Activated naive CD4-positive, alpha-beta T cell treated with anti-CD3 and anti-CD28 coated beads, Interleukin-2, amount 50 U/mL, for 24 hours (primary cell): ENCODE results near the gene PCID2.
"Not testable (repeated sequence)": the region's sequence is repeated elsewhere in the genome, so short reads cannot be mapped to it uniquely, and the experiment has no call there.

Experiments used
- H3K27ac Mint-ChIP-seq: one replicate; pipeline ENCODE4 v1.8.0; 2021; ENCODE audit warnings: mild to moderate bottlenecking, mixed read lengths
- H3K27me3 Mint-ChIP-seq: one replicate; pipeline ENCODE4 v1.8.0; 2021; ENCODE audit warnings: mixed read lengths
- H3K36me3 Mint-ChIP-seq: one replicate; pipeline ENCODE4 v1.8.0; 2021; ENCODE audit warnings: mixed read lengths
- H3K4me1 Mint-ChIP-seq: one replicate; pipeline ENCODE4 v1.8.0; 2021; ENCODE audit warnings: mixed read lengths
- H3K4me3 Mint-ChIP-seq: one replicate; pipeline ENCODE4 v1.8.0; 2021; ENCODE audit warnings: mild to moderate bottlenecking, mixed read lengths
- H3K9me3 Mint-ChIP-seq: one replicate; pipeline ENCODE4 v1.8.0; 2021; ENCODE audit warnings: mixed read lengths

Gene PCID2

DNA sequence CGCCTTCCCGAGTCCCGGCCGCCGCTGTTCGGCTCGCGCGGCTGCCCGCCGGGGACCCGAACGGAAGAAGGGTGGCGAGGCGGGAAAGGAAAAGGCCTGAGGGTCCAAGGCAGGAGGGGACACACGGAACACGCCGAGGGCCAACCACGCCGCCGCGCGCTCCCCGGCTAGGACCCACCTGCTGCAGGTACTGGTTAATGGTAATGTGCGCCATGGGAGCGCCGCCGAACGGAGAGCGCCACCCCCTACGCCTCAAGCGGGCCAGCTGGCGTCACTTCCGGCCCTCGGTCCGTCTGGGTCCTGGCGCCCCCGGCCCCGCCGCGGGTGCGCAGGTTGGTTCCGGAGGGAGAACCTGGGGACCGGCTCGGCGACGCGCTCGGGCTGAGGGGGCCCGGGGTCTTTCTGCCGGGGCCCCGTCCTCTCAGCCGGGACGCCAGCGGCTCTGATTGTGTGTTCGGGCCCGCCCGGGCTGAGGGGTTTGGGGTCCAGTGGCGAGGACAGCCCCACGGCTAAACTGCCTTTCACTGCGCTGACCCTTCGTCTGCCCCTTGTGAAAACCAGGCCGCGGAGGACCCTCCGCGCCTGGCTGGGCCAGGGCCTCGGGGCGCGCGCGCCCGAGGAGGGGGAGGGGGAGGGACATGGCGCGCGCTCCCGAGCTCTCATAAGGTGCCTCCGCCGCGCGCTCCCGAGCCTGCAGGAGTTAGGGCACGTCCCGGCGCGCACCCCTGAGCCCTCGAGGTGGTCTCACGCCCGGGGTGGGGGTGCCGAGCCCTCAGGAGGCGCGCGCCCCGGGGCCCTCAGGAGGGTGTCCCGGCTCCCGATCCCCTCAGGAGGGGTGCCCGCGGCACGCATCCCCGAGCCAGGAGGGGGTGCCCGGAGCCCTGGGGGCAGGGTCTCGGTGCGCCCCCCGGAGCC is at the start of gene PCID2:
Gene PCID2 (minus strand): TSS at position 249 of the 915 bp plus-strand sequence. CDS start 35 bp downstream, at position 214.
- Mint-ChIP-seq H3K27ac (peak within 1 kb of the TSS; percentile 95), H3K27me3 (no peaks in the 10 kb centered on the region), H3K36me3 (peaks cover 22% of the 10 kb centered on the region), H3K4me1 (peaks cover 58% of the 10 kb centered on the region), H3K4me3 (peak within 1 kb of the TSS; percentile 94), H3K9me3 (no peaks in the 10 kb centered on the region)

DNA sequence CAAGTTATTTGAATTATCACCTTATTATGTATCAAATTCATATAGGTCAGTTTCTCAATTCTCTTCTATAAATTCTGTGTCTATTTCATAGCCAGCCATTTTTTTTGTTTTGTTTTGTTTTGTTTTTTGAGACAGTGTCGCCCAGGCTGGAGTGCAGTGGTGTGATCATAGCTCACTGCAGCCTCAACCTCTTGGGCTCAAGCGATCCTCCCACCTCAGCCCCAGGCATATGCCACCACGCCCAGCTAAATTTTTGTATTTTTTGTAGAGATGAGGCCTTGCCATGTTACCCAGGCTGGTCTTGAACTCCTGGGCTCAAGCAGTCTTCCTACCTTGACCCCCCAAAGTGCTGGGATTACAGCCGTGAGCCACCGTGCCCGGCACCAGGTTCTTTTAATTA is 49.4 kb upstream of the PCID2 start:
- not testable (repeated sequence) for H3K27me3 Mint-ChIP-seq, H3K4me1 Mint-ChIP-seq, H3K4me3 Mint-ChIP-seq, H3K9me3 Mint-ChIP-seq, H3K27ac Mint-ChIP-seq
- peaks cover 23% of the 10 kb centered on the region for H3K36me3 Mint-ChIP-seq

DNA sequence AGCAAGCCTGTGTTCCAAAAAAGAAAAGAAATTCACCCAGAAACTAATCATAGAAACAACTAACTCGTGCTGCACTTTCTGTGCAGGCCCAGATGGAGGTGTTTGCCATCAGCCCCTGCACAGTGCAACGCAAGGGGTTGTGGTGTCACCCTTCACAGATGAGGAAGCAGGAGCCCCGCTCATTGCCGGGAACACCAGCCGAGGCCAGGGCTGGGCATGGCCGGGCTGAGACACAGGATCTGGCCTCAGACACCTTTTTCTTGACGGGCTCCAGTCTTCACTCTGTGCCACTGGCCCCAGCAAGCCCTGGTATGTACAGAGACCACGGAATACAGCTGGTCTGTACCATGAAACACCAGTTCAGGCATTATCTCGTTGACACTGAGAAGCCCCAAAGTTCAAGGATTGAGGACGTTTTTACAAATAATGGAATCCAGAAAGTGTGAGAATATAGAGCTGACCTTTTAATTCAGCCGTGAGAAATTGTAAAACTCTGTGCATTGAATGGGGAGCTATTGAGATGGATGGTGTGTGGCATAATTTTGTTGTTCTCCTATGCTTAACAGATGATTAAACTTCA is 44.1 kb upstream of the PCID2 start:
- Mint-ChIP-seq H3K9me3 (no peaks in the 10 kb centered on the region), H3K27ac (no peak overlapping the region), H3K27me3 (no peaks in the 10 kb centered on the region), H3K4me3 (no peak overlapping the region), H3K4me1 (no peaks in the 10 kb centered on the region), H3K36me3 (peaks cover 19% of the 10 kb centered on the region)

DNA sequence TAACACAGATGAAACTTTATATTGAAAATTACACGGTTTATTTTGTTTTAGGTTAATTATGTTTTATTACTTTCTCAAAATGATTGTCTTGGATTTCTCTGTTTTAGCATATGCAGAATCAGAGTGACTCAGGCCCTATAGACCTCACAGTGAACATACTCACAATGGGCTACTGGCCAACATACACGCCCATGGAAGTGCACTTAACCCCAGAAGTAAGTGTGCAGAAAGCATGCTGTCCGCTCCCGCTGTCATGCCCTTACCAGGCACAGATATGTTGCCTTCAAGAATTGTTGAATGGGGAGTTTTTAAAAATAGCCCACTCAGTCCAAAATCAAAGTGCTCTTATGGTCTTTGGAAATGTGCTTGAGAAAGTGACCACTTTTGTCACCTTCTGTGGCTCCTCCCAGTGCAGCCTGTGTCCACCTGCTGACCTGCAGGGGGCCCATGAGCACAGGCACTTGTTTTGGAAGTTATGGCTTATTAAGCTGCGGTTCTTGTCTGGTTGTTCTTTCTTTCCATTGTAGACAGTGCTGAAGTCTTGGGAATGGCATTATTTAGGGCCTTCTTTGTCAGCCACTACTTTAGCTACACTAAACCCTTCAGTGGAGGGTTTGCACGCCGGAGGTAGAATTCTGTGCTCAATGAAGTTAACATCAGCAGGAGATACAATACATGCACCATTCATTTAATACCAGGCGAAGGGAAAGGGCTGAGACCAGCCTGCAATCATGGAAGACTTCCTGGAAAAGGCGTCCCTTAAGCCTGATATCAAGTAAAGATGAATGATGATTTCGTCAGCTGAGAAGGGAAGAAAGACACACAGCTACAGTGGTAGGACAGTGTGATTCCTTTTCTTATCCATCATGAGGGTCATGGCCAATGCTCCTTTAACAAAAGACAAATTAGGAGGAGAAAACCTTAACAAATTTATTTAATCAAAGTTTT is 37.7 kb upstream of the PCID2 start:
- Mint-ChIP-seq H3K4me3 (no peak overlapping the region), H3K4me1 (no peaks in the 10 kb centered on the region), H3K27me3 (no peaks in the 10 kb centered on the region), H3K27ac (no peak overlapping the region), H3K36me3 (peaks cover 22% of the 10 kb centered on the region), H3K9me3 (no peaks in the 10 kb centered on the region)

DNA sequence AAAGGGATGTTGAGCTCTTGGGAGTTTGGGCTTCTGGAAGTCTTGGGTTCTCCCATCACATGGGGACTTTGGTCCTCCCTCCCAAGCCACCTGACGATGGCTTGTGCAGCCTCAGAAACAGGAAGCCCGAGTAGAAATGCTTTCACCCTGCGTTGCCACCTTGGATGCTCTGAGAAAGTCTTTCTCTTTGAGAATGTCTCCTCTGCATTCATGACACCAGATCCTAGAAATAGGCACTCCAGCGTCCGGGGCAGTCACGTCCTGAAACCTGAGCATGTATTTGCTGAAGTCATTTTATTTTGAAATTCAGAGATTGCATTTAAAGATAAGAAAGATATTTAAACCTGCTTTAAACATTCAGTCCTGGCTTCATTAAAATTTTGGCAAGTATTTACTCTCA is 35.4 kb upstream of the PCID2 start:
- Mint-ChIP-seq H3K27ac (no peak overlapping the region), H3K9me3 (no peaks in the 10 kb centered on the region), H3K27me3 (no peaks in the 10 kb centered on the region), H3K4me3 (no peak overlapping the region), H3K36me3 (peaks cover 19% of the 10 kb centered on the region), H3K4me1 (no peaks in the 10 kb centered on the region)

DNA sequence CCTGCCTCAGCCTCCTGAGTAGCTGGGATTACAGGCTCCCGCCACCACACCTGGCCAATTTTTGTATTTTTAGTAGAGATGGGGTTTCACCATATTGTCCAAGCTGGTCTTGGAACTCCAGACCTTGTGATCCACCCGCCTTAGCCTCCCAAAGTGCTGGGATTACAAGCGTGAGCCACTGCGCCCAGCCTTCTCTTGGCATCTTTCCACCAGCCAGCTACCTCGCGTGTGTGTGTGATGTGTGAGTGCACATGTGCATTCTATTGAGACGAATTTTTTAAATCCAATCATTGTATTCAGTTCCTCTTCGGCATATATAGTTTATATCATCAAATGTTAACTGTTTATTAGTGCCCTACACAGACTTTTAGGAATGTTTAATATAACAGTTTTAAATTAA is 33.2 kb upstream of the PCID2 start:
- H3K36me3 Mint-ChIP-seq: peaks cover 22% of the 10 kb centered on the region
- not testable (repeated sequence) for H3K27me3 Mint-ChIP-seq, H3K4me1 Mint-ChIP-seq, H3K27ac Mint-ChIP-seq, H3K4me3 Mint-ChIP-seq, H3K9me3 Mint-ChIP-seq

DNA sequence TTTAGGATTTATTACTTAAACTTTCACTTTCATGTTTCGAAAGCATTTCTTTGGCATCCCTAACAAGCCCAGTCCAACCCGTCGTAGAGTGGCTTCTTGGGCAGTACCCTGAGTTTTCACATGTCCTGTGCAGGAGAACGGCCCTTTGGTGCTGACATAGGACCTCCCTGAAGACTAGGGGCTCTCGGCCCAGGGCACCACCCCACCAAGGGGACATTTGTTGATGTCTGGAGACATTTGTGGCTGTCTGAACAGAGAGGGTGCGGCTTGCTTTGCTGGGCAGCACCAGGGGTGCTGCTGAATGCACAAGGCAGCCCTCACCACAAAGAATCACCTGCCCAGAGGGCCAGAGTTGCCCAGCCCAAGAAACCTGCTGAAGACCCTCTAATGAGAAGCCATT is 31.5 kb upstream of the PCID2 start:
- Mint-ChIP-seq H3K27ac (no peak overlapping the region), H3K27me3 (no peaks in the 10 kb centered on the region), H3K36me3 (peaks cover 24% of the 10 kb centered on the region), H3K4me1 (no peaks in the 10 kb centered on the region), H3K4me3 (no peak overlapping the region), H3K9me3 (no peaks in the 10 kb centered on the region)

DNA sequence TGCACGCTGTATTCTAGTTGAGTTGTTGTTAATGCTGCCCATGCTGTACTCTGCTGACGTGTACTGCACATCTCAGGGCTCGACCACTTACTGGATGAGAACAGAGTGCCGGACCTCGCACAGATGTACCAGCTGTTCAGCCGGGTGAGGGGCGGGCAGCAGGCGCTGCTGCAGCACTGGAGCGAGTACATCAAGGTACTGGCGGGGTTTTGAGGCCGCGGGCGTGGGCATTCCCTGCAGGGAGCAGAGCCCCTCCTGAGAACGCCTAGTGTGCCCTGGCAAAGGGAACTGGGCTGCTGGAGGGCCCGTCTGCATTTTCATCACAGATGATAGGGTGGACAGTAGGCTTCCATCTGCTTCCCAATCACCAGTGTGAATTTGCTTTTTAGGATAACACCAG is 30.9 kb upstream of the PCID2 start:
- Mint-ChIP-seq H3K9me3 (no peaks in the 10 kb centered on the region), H3K27ac (no peak overlapping the region), H3K36me3 (peaks cover 26% of the 10 kb centered on the region), H3K27me3 (no peaks in the 10 kb centered on the region), H3K4me1 (no peaks in the 10 kb centered on the region), H3K4me3 (no peak overlapping the region)

DNA sequence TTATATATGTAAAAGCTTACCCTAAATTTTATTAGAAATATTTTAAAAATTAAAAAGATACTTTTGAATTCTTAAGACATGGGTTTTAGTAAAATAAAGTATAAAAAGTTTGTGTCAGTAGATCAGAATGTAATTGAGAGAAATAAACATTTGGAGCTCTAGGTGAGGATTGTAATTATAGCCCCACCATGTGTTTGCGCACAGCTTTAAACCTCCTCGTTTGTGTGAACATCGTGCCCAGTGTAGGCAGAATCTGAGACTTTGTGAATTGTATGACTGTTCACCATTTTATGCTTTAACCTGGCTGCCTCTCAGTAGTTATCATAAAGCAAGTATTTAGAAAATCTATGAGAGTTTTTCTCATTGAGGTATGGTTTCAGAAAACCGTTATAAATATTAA is 30.1 kb upstream of the PCID2 start:
- Mint-ChIP-seq H3K36me3 (peaks cover 22% of the 10 kb centered on the region), H3K4me1 (no peaks in the 10 kb centered on the region), H3K9me3 (no peaks in the 10 kb centered on the region), H3K27ac (no peak overlapping the region), H3K27me3 (no peaks in the 10 kb centered on the region), H3K4me3 (no peak overlapping the region)

DNA sequence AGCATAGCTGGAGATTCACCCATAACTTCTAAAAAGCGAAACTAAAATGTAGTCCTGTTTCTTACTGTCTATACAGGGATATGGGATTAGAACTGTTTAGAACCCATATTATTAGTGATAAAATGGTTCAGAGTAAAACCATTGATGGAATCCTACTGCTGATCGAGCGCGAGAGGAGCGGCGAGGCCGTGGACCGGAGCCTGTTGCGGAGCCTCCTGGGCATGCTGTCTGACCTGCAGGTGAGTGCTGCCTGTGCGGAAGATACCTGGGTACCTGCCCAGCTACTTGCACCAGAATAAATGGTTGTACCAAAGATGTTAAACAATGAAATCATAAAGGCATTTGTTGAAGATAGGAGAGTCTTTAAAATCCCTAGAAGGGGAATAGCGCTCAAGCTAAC is 24.6 kb upstream of the PCID2 start:
- no peak overlapping the region for H3K4me3 Mint-ChIP-seq
- no peaks in the 10 kb centered on the region for H3K27me3 Mint-ChIP-seq
- peaks cover 21% of the 10 kb centered on the region for H3K36me3 Mint-ChIP-seq
- H3K4me1 Mint-ChIP-seq: peaks cover 3% of the 10 kb centered on the region
- no peaks in the 10 kb centered on the region for H3K9me3 Mint-ChIP-seq
- no peak overlapping the region for H3K27ac Mint-ChIP-seq

DNA sequence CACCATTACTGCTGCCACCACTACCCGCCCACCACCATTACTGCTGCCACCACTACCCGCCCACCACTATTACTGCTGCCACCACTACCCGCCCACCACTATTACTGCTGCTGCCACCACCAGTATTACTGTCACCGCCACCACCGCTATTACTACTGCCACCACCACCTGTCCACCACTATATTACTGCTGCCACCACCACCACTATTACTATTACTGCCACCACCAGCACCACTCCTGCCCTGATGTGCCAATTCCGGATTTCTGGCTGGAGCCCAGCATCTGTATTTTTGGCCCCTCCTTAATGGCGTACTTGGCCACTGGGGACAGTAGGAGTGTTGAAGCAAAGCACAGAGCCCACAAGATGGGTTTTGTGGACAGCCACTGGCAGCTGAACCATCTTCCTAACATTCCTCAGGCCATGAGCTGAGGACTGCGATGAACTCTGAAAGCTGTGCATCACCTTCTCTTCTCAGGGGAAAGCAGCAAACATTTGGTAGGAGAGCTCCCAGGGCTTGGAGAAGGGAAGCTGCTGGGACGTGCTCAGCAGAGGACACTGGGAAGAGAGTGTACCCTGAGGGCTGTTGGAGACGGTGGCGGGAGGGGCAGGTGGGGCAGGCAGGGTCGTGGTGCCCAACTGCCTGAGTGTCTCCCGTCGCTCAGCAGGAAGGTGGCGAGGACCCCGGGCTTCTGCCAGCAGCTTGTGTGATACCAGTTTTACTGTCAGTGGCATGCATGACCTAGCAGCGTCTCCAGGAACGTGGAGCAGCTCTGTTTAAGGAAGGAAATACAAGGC is 23.9 kb upstream of the PCID2 start:
- peaks cover 19% of the 10 kb centered on the region for H3K36me3 Mint-ChIP-seq
- no peaks in the 10 kb centered on the region for H3K9me3 Mint-ChIP-seq
- no peak overlapping the region for H3K4me3 Mint-ChIP-seq
- H3K4me1 Mint-ChIP-seq: peaks cover 3% of the 10 kb centered on the region
- no peaks in the 10 kb centered on the region for H3K27me3 Mint-ChIP-seq
- no peak overlapping the region for H3K27ac Mint-ChIP-seq

DNA sequence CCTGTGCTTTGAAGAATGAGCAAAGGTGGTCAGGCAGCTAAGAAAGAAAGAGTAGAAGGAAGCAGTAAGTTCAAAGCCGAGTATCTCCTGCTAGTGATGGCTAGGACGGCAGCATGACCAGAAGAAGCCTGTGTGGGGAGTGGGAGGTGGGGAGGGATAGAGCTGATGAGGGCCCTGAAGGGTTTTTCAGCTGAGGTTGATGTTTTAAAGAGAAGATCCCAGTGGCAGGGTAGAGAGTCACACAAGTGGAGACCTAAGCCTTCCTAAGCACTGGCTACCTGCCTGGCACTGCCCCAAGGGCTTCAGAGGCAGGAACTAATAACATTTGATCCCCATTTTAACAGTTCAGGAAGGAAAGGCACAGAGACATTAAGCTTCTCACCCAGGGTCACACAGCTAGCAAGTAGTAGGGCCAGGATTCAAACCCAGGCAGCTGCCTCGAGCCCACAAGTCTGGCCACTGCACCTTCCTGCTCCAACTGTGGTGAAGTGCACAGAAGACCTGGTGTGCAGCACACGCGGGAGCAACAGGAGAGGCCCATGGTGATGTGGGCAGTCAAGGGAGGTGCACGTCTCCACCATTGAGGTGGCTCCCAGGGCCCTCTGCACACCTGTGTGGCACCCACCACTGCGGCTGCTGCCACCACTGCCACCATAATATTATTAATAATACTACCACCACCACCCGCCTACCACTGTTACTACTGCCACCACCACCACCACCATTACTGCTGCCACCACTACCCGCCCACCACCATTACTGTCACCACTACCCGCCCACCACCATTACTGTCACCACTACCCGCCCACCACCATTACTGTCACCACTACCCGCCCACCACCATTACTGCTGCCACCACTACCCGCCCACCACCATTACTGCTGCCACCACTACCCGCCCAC is 23.1 kb upstream of the PCID2 start:
- Mint-ChIP-seq H3K27ac (no peak overlapping the region), H3K27me3 (no peaks in the 10 kb centered on the region), H3K4me1 (peaks cover 3% of the 10 kb centered on the region), H3K9me3 (no peaks in the 10 kb centered on the region), H3K4me3 (no peak overlapping the region), H3K36me3 (peaks cover 19% of the 10 kb centered on the region)

DNA sequence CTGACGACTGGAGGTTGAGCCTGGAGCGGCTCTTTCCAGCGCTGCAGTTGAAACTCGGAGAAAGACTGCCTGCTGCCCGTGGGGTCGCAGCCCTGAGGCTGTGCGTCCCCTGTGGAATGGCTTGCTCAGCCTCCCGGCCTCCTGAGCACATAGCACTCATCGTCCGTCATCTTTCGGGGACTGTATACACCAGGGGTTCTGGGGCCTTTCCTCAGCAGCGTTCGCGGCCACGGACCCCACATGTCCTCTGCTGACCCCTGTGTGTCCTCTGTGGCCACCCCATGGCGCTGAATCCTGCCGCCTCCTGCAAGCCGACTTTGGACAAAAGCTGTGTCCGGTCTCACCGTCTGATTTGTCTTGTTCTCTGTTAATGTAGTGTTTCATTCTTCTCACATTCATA is 21.3 kb upstream of the PCID2 start:
- Mint-ChIP-seq H3K9me3 (no peaks in the 10 kb centered on the region), H3K27ac (no peak overlapping the region), H3K36me3 (peaks cover 11% of the 10 kb centered on the region), H3K4me1 (peaks cover 3% of the 10 kb centered on the region), H3K4me3 (no peak overlapping the region), H3K27me3 (no peaks in the 10 kb centered on the region)

DNA sequence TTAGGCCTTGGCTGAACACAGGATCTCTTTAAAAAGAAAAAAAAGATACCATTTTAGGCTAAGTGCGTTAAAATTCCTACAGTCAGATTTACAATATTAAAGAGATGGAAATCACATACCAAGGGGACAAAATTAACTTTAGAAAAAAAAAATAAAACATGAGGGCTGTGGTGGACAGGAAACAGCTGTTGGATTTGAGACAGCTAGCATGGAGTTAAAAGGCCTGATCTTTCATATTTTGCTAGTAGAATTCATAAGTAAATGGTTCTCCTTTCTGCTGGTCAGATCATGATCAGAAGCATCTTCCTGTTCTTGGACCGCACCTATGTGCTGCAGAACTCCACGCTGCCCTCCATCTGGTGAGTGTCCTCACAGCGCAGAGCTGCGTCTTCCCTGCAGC is 20.7 kb upstream of the PCID2 start:
- H3K27me3 Mint-ChIP-seq: no peaks in the 10 kb centered on the region
- H3K9me3 Mint-ChIP-seq: no peaks in the 10 kb centered on the region
- H3K4me3 Mint-ChIP-seq: no peak overlapping the region
- peaks cover 10% of the 10 kb centered on the region for H3K36me3 Mint-ChIP-seq
- peaks cover 3% of the 10 kb centered on the region for H3K4me1 Mint-ChIP-seq
- H3K27ac Mint-ChIP-seq: no peak overlapping the region
